HepG2 (cell line): ENCODE measurements around the gene GPR143. TPM values are rescaled to one million over a fixed set of nuclear protein-coding genes. Genes with fewer than 3 reads are reported as not detected.

ENCODE experiments used
- ATAC-seq: fragments of 200-7000 bp; cut with Tn5 transposase; 3 replicates; pipeline ENCODE4 v1.9.1; 2020; ENCODE audit warnings: mild to moderate bottlenecking, moderate library complexity
- BruUV-seq: library from RNA; stranded (reverse); fragments of 400-500 nt; replicated peaks from 2 replicates; lab custom pipeline; 2021; lab: Mats Ljungman, UMichigan
- CTCF ChIA-PET: fragments of 300-600 bp; formaldehyde crosslinking; extraction: SDS; loops from one replicate; lab custom pipeline; 2021; ENCODE audit warnings: low total read pairs, inconsistent platforms, low intra/inter-chr PET ratio; lab: Yijun Ruan, JAX
- POLR2A ChIA-PET: fragments of 350-600 bp; sonication (Branson Sonifier 250); formaldehyde crosslinking; loops from one replicate; lab custom pipeline; 2020; ENCODE audit warnings: antibody characterized with exemption, inconsistent platforms; lab: Yijun Ruan, JAX
- DNase-seq: peaks from one replicate; pipeline ENCODE4 v3.0.0-alpha.2; 2015; ENCODE audit warnings: low spot score
- FAIRE-seq: peaks from 3 replicates; lab custom pipeline; 2011; peaks lifted over from hg19 to GRCh38; lab: Jason Lieb, UNC
- H2AFZ ChIP-seq: one replicate; pipeline ENCODE4 v1.6.1; 2011; ENCODE audit warnings: low read length, inconsistent platforms
- H3K27ac ChIP-seq: fragments of 300-600 bp; 3 replicates; pipeline ENCODE4 v1.8.0; 2011; ENCODE audit warnings: mixed run types, mild to moderate bottlenecking, mixed read lengths, low read length, inconsistent platforms; ENCODE audit not compliant: insufficient read depth; ENCODE audit errors: extremely low read length
- H3K27me3 ChIP-seq, 2 experiments: fragments of 200-600 bp in 1 of 2; 2 replicates in 1 of 2; 3 replicates in 1 of 2; pipeline versions ENCODE4 v1.6.0 to v1.8.0; 2011; ENCODE audit warnings: low read length in 2 of 2, mild to moderate bottlenecking in 2 of 2, moderate library complexity in 2 of 2, inconsistent platforms in 1 of 2; ENCODE audit not compliant: insufficient read depth in 2 of 2, control insufficient read depth in 1 of 2
- H3K36me3 ChIP-seq, 2 experiments: fragments of 200-600 bp in 1 of 2; replicated peaks in 1 of 2; 2 replicates in 1 of 2; 3 replicates in 1 of 2; pipeline versions ENCODE4 v1.5.1 to v1.8.0; 2011; ENCODE audit warnings: low read length in 2 of 2, inconsistent platforms in 1 of 2; ENCODE audit not compliant: insufficient read depth in 2 of 2, control insufficient read depth in 1 of 2
- H3K4me1 ChIP-seq: 2 replicates; pipeline ENCODE4 v1.5.1; 2012; ENCODE audit warnings: low read length, inconsistent platforms; ENCODE audit not compliant: insufficient read depth
- H3K4me2 ChIP-seq: 2 replicates; pipeline ENCODE4 v1.6.0; 2011; ENCODE audit warnings: low read depth, low read length, inconsistent platforms
- H3K4me3 ChIP-seq, 3 experiments: fragments of 200-600 bp in 1 of 3; sonication (generic), shearing (Covaris generic) in 1 of 3; replicated peaks in 1 of 3; 2 replicates each; pipeline ENCODE4 v1.5.1; 2011 to 2016; ENCODE audit warnings: low read length in 3 of 3, inconsistent platforms in 2 of 3, low read depth in 2 of 3, mild to moderate bottlenecking in 2 of 3, control low read depth in 1 of 3, mixed read lengths in 1 of 3; ENCODE audit not compliant: insufficient read depth in 1 of 3
- H3K79me2 ChIP-seq: one replicate; pipeline ENCODE4 v1.6.1; 2011; ENCODE audit warnings: low read length, inconsistent platforms; ENCODE audit not compliant: insufficient read depth
- H3K9ac ChIP-seq: 2 replicates; pipeline ENCODE4 v1.6.0; 2011; ENCODE audit warnings: mild to moderate bottlenecking, low read depth, low read length, inconsistent platforms; ENCODE audit not compliant: insufficient read depth
- H3K9me3 ChIP-seq: 2 replicates; pipeline ENCODE4 v1.5.1; 2012; ENCODE audit warnings: mild to moderate bottlenecking, low read length
- H4K20me1 ChIP-seq: 2 replicates; pipeline ENCODE4 v1.6.0; 2011; ENCODE audit warnings: inconsistent platforms, mild to moderate bottlenecking, low read length, moderate library complexity; ENCODE audit not compliant: insufficient read depth
- ZBTB40 ChIP-seq, 2 experiments: fragments of 450-650 bp in 1 of 2; sonication (generic) in 1 of 2; formaldehyde crosslinking in 1 of 2; IDR thresholded peaks; 2 replicates each; pipeline versions ENCODE4 v1.6.1 to v1.8.0; 2016 to 2022; ENCODE audit warnings: antibody characterized with exemption in 1 of 2, mild to moderate bottlenecking in 1 of 2, missing genetic modification reagents in 1 of 2
- WGBS: methylation state at CpG from one replicate; pipeline ENCODE4 v1.1.6; 2017; ENCODE audit warnings: low lambda C conversion rate; 5-methylcytosine and 5-hydroxymethylcytosine counted together
- in situ Hi-C: cut with HindIII; loops from 2 replicates; pipeline ENCODE4 v1.10.0; 2017; ENCODE audit warnings: low pct_unique_long_range_greater_than_20kb; ENCODE audit not compliant: extremely low pct_ligation_motif_present
- intact Hi-C: fragments of 100-400 bp; cut with micrococcal nuclease; formaldehyde crosslinking; loops from one replicate; pipeline ENCODE4 v1.10.0; 2022; ENCODE audit not compliant: unreplicated experiment
- polyA plus RNA-seq, 8 experiments: library from polyadenylated mRNA; depleted of rRNA in 3 of 8; stranded (reverse) in 7 of 8; unstranded in 1 of 8; fragments of >200 nt; fragmentation: Illumina TruSeq in 4 of 8; extraction: Trizol in 4 of 8; gene quantifications; 2 replicates each; pipeline versions ENCODE4 v1.2.1 to v1.2.3, GENCODE V29; 2011 to 2016; ENCODE audit warnings: low read depth in 4 of 8, missing spikeins in 1 of 8, mixed read lengths in 1 of 8; ENCODE audit not compliant: insufficient read depth in 1 of 8
- total RNA-seq, 5 experiments: library from RNA; depleted of rRNA; stranded (reverse); fragments of >200 nt; fragmentation: Illumina TruSeq; extraction: Trizol; gene quantifications; 2 replicates each; pipeline ENCODE4 v1.2.3, GENCODE V29; 2016; ENCODE audit warnings: low read depth in 1 of 5
- TF ChIP-seq, protein P1 (sequence below): IDR thresholded peaks from 2 replicates; pipeline ENCODE4 v1.6.1; 2016; ENCODE audit warnings: control low read depth

The GPR143 gene
- total and polyA plus RNA-seq, 2 of the 13 experiments (the other 11 are each of a cell fraction or from before 2014, with no cell fraction given), result 0.30 to 0.89 TPM

- H3K4me1 ChIP-seq, result no peaks in the 10 kb centered on the region
- H3K36me3 ChIP-seq, result peaks cover 3 to 7% of the 10 kb centered on the region in 2 experiments; a peak in 3 of 5 replicates
- no TSS peak for BruUV-seq
- no peak overlapping the region for H3K4me3 ChIP-seq
- 91% methylated on average over 2 of the region's 3 CpGs for WGBS
- intact Hi-C loops (no loop called here), in situ Hi-C loops (no loop called here)
- DNase-seq (no peak), FAIRE-seq (no peak), ATAC-seq (no peak)
- ChIA-PET CTCF (no interaction called here), POLR2A (no interaction called here)
- no peaks in the 10 kb centered on the region for H3K9me3 ChIP-seq
- no peak overlapping the region for H3K9ac ChIP-seq
- no peaks in the 10 kb centered on the region for H3K79me2 ChIP-seq
- no peak overlapping the region for H3K27ac ChIP-seq
- H3K27me3 ChIP-seq, result no peaks in the 10 kb centered on the region
- no peak overlapping the region for H3K4me2 ChIP-seq
- H2AFZ ChIP-seq, result no peak overlapping the region
- TF ChIP-seq, protein P1, sequence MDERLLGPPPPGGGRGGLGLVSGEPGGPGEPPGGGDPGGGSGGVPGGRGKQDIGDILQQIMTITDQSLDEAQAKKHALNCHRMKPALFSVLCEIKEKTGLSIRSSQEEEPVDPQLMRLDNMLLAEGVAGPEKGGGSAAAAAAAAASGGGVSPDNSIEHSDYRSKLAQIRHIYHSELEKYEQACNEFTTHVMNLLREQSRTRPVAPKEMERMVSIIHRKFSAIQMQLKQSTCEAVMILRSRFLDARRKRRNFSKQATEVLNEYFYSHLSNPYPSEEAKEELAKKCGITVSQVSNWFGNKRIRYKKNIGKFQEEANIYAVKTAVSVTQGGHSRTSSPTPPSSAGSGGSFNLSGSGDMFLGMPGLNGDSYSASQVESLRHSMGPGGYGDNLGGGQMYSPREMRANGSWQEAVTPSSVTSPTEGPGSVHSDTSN (CRISPR knock-in tag), result no peak
- TF ChIP-seq ZBTB40 (IDR thresholded peaks at IDR 0.05), result no peak
- peak; percentile 86 for TF ChIP-seq ZBTB40 (CRISPR knock-in tag; IDR thresholded peaks at IDR 0.05)
- H4K20me1 ChIP-seq, result no peaks in the 10 kb centered on the region
Observed at GRCh38 chrX:9678215-9678965, 87.3 kb downstream of the GPR143 start.
